Measurements from ENCODE around the gene ZNF268. TPM values are rescaled to one million over a fixed set of nuclear protein-coding genes. Genes with fewer than 3 reads are reported as not detected.

Gene ZNF268
- 27.6 and 32.4 TPM in 2 replicates for total RNA-seq (ENCODE audit: low replicate concordance)
- long read RNA-seq, full-length matches to known transcripts, result 57 of 72 reads
- long read RNA-seq, partial matches to known transcripts, result 1 of 72 reads
- long read RNA-seq, other reads (novel, unspliced or antisense), result 14 of 72 reads

DNA sequence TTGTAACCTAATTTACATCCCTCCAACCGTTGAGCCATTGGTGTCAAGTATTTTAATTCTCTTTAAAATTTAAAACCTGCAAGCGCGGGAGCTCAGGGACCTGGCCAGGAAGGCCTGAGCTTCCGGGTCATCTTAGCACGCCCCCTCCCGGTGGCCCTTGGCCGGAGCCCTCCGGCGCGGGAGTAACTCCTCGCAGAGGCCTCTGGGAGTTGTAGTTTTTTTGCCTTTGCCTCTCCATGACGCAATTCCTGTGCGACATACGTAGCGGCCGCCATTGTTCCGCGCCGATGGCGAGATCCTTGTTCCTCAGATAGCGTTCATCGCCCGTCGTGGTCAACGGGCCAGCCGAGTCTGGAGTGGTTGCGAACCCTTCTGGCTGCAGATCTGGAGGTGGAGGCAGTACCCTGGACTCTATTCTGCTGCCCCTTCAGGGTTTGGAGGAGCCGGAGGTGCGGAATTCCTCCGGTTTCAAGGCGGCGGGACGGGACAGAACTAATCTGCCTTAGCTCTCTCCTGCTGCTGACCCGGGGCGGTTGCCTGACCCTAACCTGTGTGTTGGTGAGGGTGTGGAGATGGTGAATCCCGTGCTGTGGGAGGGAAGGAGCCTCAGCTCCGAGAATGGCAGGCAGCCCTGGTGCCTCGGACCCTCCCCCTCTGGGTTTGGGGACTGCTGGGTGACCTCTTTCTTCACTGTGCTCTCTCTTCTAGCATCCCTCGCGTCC lies at the start of gene ZNF268:
Gene ZNF268, plus strand, starts transcription at position 258 of the 722 bp plus-strand sequence. CDS start 503 bp downstream, outside the sequence.
- DNase-seq (ENCODE audit: extremely low spot score, unreplicated experiment), result peak; percentile 93
- Mint-ChIP-seq H3K4me1 (ENCODE audit: unreplicated experiment) (no peaks in the 10 kb centered on the region), H3K27me3 (no peaks in the 10 kb centered on the region), H3K27ac (peak within 1 kb of the TSS; percentile 92), H3K36me3 (peaks cover 53% of the 10 kb centered on the region), H3K4me3 (peak within 1 kb of the TSS; percentile 97), H3K9me3 (peaks cover 28% of the 10 kb centered on the region)
- TF ChIP-seq CTCF (conservative IDR thresholded peaks at IDR 0.05), result peak; percentile 85

GRCh38 chr12:133135747-133136146 lies 45.5 kb upstream of the ZNF268 start:
- peaks cover 71% of the 10 kb centered on the region for H3K36me3 Mint-ChIP-seq
- peaks cover 39% of the 10 kb centered on the region for H3K9me3 Mint-ChIP-seq
- no peak overlapping the region for H3K4me3 Mint-ChIP-seq
- peaks cover 5% of the 10 kb centered on the region for H3K4me1 Mint-ChIP-seq (ENCODE audit: unreplicated experiment)
- no peak for TF ChIP-seq CTCF (conservative IDR thresholded peaks at IDR 0.05)
- DNase-seq (ENCODE audit: extremely low spot score, unreplicated experiment), result no peak
- H3K27ac Mint-ChIP-seq, result no peak overlapping the region
- H3K27me3 Mint-ChIP-seq, result no peaks in the 10 kb centered on the region

GRCh38 chr12:133145981-133146380 lies 35.3 kb upstream of the ZNF268 start:
- Mint-ChIP-seq H3K4me1 (ENCODE audit: unreplicated experiment) (no peaks in the 10 kb centered on the region), H3K27me3 (no peaks in the 10 kb centered on the region), H3K36me3 (peaks cover 78% of the 10 kb centered on the region), H3K9me3 (peaks cover 28% of the 10 kb centered on the region), H3K4me3 (peak overlapping the region; percentile 8), H3K27ac (peak overlapping the region; percentile 86)
- DNase-seq (ENCODE audit: extremely low spot score, unreplicated experiment), result no peak
- TF ChIP-seq CTCF (conservative IDR thresholded peaks at IDR 0.05), result no peak

GRCh38 chr12:133156125-133156690 lies 25.1 kb upstream of the ZNF268 start:
- Mint-ChIP-seq H3K9me3 (peaks cover 54% of the 10 kb centered on the region), H3K36me3 (peaks cover 76% of the 10 kb centered on the region), H3K4me1 (ENCODE audit: unreplicated experiment) (no peaks in the 10 kb centered on the region), H3K4me3 (no peak overlapping the region), H3K27me3 (no peaks in the 10 kb centered on the region), H3K27ac (no peak overlapping the region)
- DNase-seq (ENCODE audit: extremely low spot score, unreplicated experiment), result no peak
- TF ChIP-seq CTCF (conservative IDR thresholded peaks at IDR 0.05), result no peak

- no peak for TF ChIP-seq CTCF (conservative IDR thresholded peaks at IDR 0.05)
- Mint-ChIP-seq H3K9me3 (peaks cover 7% of the 10 kb centered on the region), H3K36me3 (peaks cover 6% of the 10 kb centered on the region), H3K4me1 (ENCODE audit: unreplicated experiment) (no peaks in the 10 kb centered on the region), H3K4me3 (no peak overlapping the region), H3K27ac (no peak overlapping the region), H3K27me3 (no peaks in the 10 kb centered on the region)
- DNase-seq (ENCODE audit: extremely low spot score, unreplicated experiment), result no peak
Measured at GRCh38 chr12:133165776-133166175, 15.5 kb upstream of the ZNF268 start.

All from type B pancreatic cell (in vitro differentiated cells).